ENCODE data around the gene NALCN.

- TF ChIP-seq CTCF (IDR thresholded peaks at IDR 0.05) = no peak
- TF ChIP-seq POLR2A (IDR thresholded peaks at IDR 0.05) = no peak
These were observed 330.8 kb downstream of the NALCN start for GRCh38 chr13:101085551-101085950.

Data from body of pancreas (tissue), 4 donors.